GM19193 (cell line): ENCODE measurements around the gene ZMIZ1.

Experiments used
- POLR2A ChIP-seq: IDR thresholded peaks from 4 replicates; pipeline ENCODE4 v1.6.1; 2011; ENCODE audit not compliant: insufficient read depth, insufficient read length; ENCODE audit errors: extremely low read depth

ZMIZ1 gene

GRCh38 chr10:79187121-79187940 is 118.6 kb downstream of the ZMIZ1 start:
- no peak for TF ChIP-seq POLR2A

- no peak for TF ChIP-seq POLR2A
Observed at GRCh38 chr10:79188154-79188965, 119.6 kb downstream of the ZMIZ1 start.

GRCh38 chr10:79189181-79189580 is 120.4 kb downstream of the ZMIZ1 start:
- no peak for TF ChIP-seq POLR2A

- TF ChIP-seq POLR2A = no peak
Observed at GRCh38 chr10:79189853-79190435, 121.2 kb downstream of the ZMIZ1 start.

- no peak for TF ChIP-seq POLR2A
Observed at GRCh38 chr10:79190740-79191261, 122.0 kb downstream of the ZMIZ1 start.

GRCh38 chr10:79191951-79192676 is 123.3 kb downstream of the ZMIZ1 start:
- TF ChIP-seq POLR2A = no peak

- TF ChIP-seq POLR2A = no peak
Observed at GRCh38 chr10:79192677-79193003, 123.9 kb downstream of the ZMIZ1 start.

GRCh38 chr10:79193694-79194382 is 125.1 kb downstream of the ZMIZ1 start:
- no peak for TF ChIP-seq POLR2A

- TF ChIP-seq POLR2A = no peak
Observed at GRCh38 chr10:79195091-79195923, 126.5 kb downstream of the ZMIZ1 start.

GRCh38 chr10:79196470-79197461 is 128.0 kb downstream of the ZMIZ1 start:
- no peak for TF ChIP-seq POLR2A

- no peak for TF ChIP-seq POLR2A
Observed at GRCh38 chr10:79197558-79197957, 128.8 kb downstream of the ZMIZ1 start.

GRCh38 chr10:79200346-79200745 is 131.6 kb downstream of the ZMIZ1 start:
- no peak for TF ChIP-seq POLR2A

GRCh38 chr10:79201706-79202105 is 132.9 kb downstream of the ZMIZ1 start:
- no peak for TF ChIP-seq POLR2A
